KMS-11 (cell line): ENCODE data around the gene POU2F1.
"Not testable (repeated sequence)": the region's sequence is repeated elsewhere in the genome, so short reads cannot be mapped to it uniquely, and the experiment has no call there.

ENCODE experiments used
- H2AFZ ChIP-seq: fragments of 200-600 bp; sonication (generic); 2 replicates; pipeline ENCODE4 v1.6.1; 2016; ENCODE audit warnings: antibody characterized with exemption, mixed run types, low read depth
- H3K27ac ChIP-seq: fragments of 200-600 bp; sonication (generic); 2 replicates; pipeline ENCODE4 v1.6.1; 2016; ENCODE audit warnings: mild to moderate bottlenecking, mixed run types
- H3K27me3 ChIP-seq: fragments of 200-600 bp; sonication (generic); 2 replicates; pipeline ENCODE4 v1.6.1; 2017; ENCODE audit warnings: mild to moderate bottlenecking, low read depth, mixed run types, moderate library complexity; ENCODE audit not compliant: insufficient read depth
- H3K36me3 ChIP-seq: fragments of 200-600 bp; sonication (generic); 2 replicates; pipeline ENCODE4 v1.6.1; 2017; ENCODE audit warnings: mild to moderate bottlenecking, mixed run types; ENCODE audit not compliant: insufficient read depth
- H3K4me1 ChIP-seq: fragments of 200-600 bp; sonication (generic); 2 replicates; pipeline ENCODE4 v1.6.1; 2016; ENCODE audit warnings: mild to moderate bottlenecking, low read depth, mixed run types; ENCODE audit not compliant: poor library complexity, severe bottlenecking
- H3K4me2 ChIP-seq: fragments of 200-600 bp; sonication (generic); 2 replicates; pipeline ENCODE4 v1.7.0; 2016; ENCODE audit warnings: mild to moderate bottlenecking, mixed run types
- H3K4me3 ChIP-seq: fragments of 200-600 bp; sonication (generic); IDR thresholded peaks from 2 replicates; pipeline ENCODE4 v1.6.1; 2017; ENCODE audit warnings: low read depth, low read length, mixed read lengths; ENCODE audit not compliant: insufficient read depth
- H3K79me2 ChIP-seq: fragments of 200-600 bp; sonication (generic); 2 replicates; pipeline ENCODE4 v1.6.1; 2016; ENCODE audit warnings: low read depth, mixed run types; ENCODE audit not compliant: insufficient read depth
- H3K9ac ChIP-seq: fragments of 200-600 bp; sonication (generic); 2 replicates; pipeline ENCODE4 v1.6.1; 2016; ENCODE audit warnings: mild to moderate bottlenecking, mixed run types
- H4K20me1 ChIP-seq: fragments of 200-600 bp; sonication (generic); 2 replicates; pipeline ENCODE4 v1.6.1; 2016; ENCODE audit warnings: mild to moderate bottlenecking, mixed run types; ENCODE audit not compliant: insufficient read depth
- TF ChIP-seq, protein P1 (sequence below): fragments of 200-600 bp; sonication (generic); conservative IDR thresholded peaks from 2 replicates; pipeline ENCODE4 v1.6.1; 2017; ENCODE audit warnings: low read depth, mild to moderate bottlenecking, antibody characterized with exemption, low read length, moderate library complexity, mixed read lengths

Gene POU2F1

GRCh38 chr1:167239257-167239656 lies 18.6 kb downstream of the POU2F1 start:
- H3K27ac ChIP-seq, result no peak overlapping the region
- TF ChIP-seq, protein P1, sequence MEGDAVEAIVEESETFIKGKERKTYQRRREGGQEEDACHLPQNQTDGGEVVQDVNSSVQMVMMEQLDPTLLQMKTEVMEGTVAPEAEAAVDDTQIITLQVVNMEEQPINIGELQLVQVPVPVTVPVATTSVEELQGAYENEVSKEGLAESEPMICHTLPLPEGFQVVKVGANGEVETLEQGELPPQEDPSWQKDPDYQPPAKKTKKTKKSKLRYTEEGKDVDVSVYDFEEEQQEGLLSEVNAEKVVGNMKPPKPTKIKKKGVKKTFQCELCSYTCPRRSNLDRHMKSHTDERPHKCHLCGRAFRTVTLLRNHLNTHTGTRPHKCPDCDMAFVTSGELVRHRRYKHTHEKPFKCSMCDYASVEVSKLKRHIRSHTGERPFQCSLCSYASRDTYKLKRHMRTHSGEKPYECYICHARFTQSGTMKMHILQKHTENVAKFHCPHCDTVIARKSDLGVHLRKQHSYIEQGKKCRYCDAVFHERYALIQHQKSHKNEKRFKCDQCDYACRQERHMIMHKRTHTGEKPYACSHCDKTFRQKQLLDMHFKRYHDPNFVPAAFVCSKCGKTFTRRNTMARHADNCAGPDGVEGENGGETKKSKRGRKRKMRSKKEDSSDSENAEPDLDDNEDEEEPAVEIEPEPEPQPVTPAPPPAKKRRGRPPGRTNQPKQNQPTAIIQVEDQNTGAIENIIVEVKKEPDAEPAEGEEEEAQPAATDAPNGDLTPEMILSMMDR, result no peak
- peaks cover 70% of the 10 kb centered on the region for H3K79me2 ChIP-seq

DNA sequence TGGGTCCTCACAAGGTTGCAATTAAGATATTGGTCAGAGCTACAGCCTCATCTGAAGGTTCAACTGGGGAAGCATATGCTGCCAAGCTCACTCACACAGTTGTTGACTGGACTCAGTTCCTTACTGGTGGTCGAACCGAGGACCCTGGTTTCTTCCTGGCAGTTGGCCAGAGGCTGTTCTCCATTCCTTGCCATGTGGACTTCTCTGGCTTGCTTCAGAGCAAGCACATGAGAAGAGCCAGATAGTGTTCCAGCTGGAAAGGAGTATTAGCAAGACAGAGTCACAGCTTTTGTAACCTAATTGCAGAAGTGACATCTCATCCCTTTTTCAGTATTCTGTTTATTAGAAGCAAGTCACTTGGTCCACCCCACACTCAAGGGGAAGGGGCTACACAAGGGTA lies 23.6 kb downstream of the POU2F1 start:
- Histone ChIP-seq H3K79me2 (peaks cover 39% of the 10 kb centered on the region), H3K9ac (no peak overlapping the region), H3K36me3 (no peaks in the 10 kb centered on the region), H4K20me1 (no peaks in the 10 kb centered on the region), H3K4me1 (peaks cover 13% of the 10 kb centered on the region), H3K27me3 (no peaks in the 10 kb centered on the region), H3K4me2 (no peak overlapping the region), H3K4me3 (no peak overlapping the region), H2AFZ (no peak overlapping the region), H3K27ac (no peak overlapping the region)
- TF ChIP-seq, protein P1, result no peak

More at GRCh38 chr1:167239257-167239656, 18.6 kb downstream of the POU2F1 start:
- H3K27me3 ChIP-seq, result no peaks in the 10 kb centered on the region
- no peaks in the 10 kb centered on the region for H3K36me3 ChIP-seq
- H3K9ac ChIP-seq, result no peak overlapping the region
- no peak overlapping the region for H2AFZ ChIP-seq
- H4K20me1 ChIP-seq, result no peaks in the 10 kb centered on the region
- H3K4me3 ChIP-seq, result no peak overlapping the region
- no peak overlapping the region for H3K4me2 ChIP-seq
- H3K4me1 ChIP-seq, result peaks cover 15% of the 10 kb centered on the region

GRCh38 chr1:167245168-167245567 lies 24.5 kb downstream of the POU2F1 start:
- not testable (repeated sequence) for H3K4me2 ChIP-seq, H2AFZ ChIP-seq, H4K20me1 ChIP-seq, H3K9ac ChIP-seq, H3K27ac ChIP-seq, H3K36me3 ChIP-seq, H3K27me3 ChIP-seq, H3K4me3 ChIP-seq
- Histone ChIP-seq H3K4me1 (peaks cover 13% of the 10 kb centered on the region), H3K79me2 (peaks cover 29% of the 10 kb centered on the region; the same call in 1 of the 2 replicates)

GRCh38 chr1:167246971-167247370 lies 26.3 kb downstream of the POU2F1 start:
- Histone ChIP-seq H3K4me2 (peak overlapping the region; percentile 2; the same call in 1 of the 2 replicates), H3K4me1 (peaks cover 14% of the 10 kb centered on the region), H3K27me3 (no peaks in the 10 kb centered on the region), H3K4me3 (no peak overlapping the region), H3K27ac (no peak overlapping the region), H3K79me2 (peaks cover 11% of the 10 kb centered on the region; the same call in 1 of the 2 replicates), H3K36me3 (no peaks in the 10 kb centered on the region), H4K20me1 (no peaks in the 10 kb centered on the region), H3K9ac (no peak overlapping the region), H2AFZ (no peak overlapping the region)
- TF ChIP-seq, protein P1, result no peak

- Histone ChIP-seq H3K79me2 (peaks cover 11% of the 10 kb centered on the region; the same call in 1 of the 2 replicates), H3K4me2 (peak overlapping the region; percentile 2; the same call in 1 of the 2 replicates), H3K36me3 (no peaks in the 10 kb centered on the region), H3K9ac (no peak overlapping the region), H3K27ac (no peak overlapping the region), H2AFZ (no peak overlapping the region), H3K4me3 (no peak overlapping the region), H4K20me1 (no peaks in the 10 kb centered on the region), H3K4me1 (peaks cover 22% of the 10 kb centered on the region), H3K27me3 (no peaks in the 10 kb centered on the region)
- TF ChIP-seq, protein P1, result no peak
These were observed 27.1 kb downstream of the POU2F1 start for GRCh38 chr1:167247754-167248153.
